Upper lobe of left lung (tissue), 6 donors: ENCODE results near the gene UST. TPM values are rescaled to one million over a fixed set of nuclear protein-coding genes. Genes with fewer than 3 reads are reported as not detected.

Experiments used
- ATAC-seq, 2 donors: fragments of 200-7000 bp; cut with Tn5 transposase; one replicate each; pipeline ENCODE4 v1.9.1; 2022; ENCODE audit warnings: mild to moderate bottlenecking in 2 of 2, moderate library complexity in 2 of 2; ENCODE audit not compliant: low FRiP score in 2 of 2
- DNase-seq, 2 donors: peaks; one replicate each; pipeline ENCODE4 v3.0.0-alpha.2; 2019 to 2020
- H3K27ac ChIP-seq, 4 donors: fragments of 200-600 bp; sonication (generic); one replicate each; pipeline ENCODE4 v1.5.1; 2016 to 2019
- H3K27me3 ChIP-seq, 4 donors: fragments of 200-600 bp; sonication (generic); one replicate each; pipeline ENCODE4 v1.5.1; 2017 to 2019
- H3K36me3 ChIP-seq, 4 donors: fragments of 200-600 bp; sonication (generic); one replicate each; pipeline ENCODE4 v1.5.1; 2016 to 2019
- H3K4me1 ChIP-seq, 4 donors: fragments of 200-600 bp; sonication (generic); one replicate each; pipeline ENCODE4 v1.5.1; 2018 to 2019
- H3K4me3 ChIP-seq, 4 donors: fragments of 200-600 bp; sonication (generic); one replicate each; pipeline ENCODE4 v1.5.1; 2017 to 2019; ENCODE audit warnings: mild to moderate bottlenecking in 2 of 4, moderate library complexity in 1 of 4
- H3K9me3 ChIP-seq, 4 donors: fragments of 200-600 bp; sonication (generic); one replicate each; pipeline ENCODE4 v1.5.1; 2018 to 2019
- EP300 ChIP-seq, 4 donors: sonication (generic); formaldehyde crosslinking; IDR thresholded peaks; one replicate each; pipeline ENCODE4 v1.5.1; 2017; ENCODE audit warnings: antibody characterized with exemption in 4 of 4, control low read depth in 2 of 4
- POLR2A ChIP-seq, 4 donors: fragments of 450-650 bp; IDR thresholded peaks; one replicate each; pipeline ENCODE4 v1.5.1; 2016 to 2017; ENCODE audit warnings: antibody characterized with exemption in 4 of 4, mild to moderate bottlenecking in 2 of 4
- POLR2AphosphoS5 ChIP-seq, 2 donors: sonication (generic); formaldehyde crosslinking; IDR thresholded peaks; one replicate each; pipeline ENCODE4 v1.5.1; 2017; ENCODE audit warnings: antibody characterized with exemption in 2 of 2
- WGBS, 2 donors: methylation state at CpG; one replicate each; pipeline ENCODE4 v1.1.5; 2017 to 2018; 5-methylcytosine and 5-hydroxymethylcytosine counted together
- total RNA-seq, 6 donors: library from RNA; depleted of rRNA in 4 of 6; stranded (reverse); fragments of >200 nt in 4 of 6; gene quantifications; one replicate each; pipeline versions ENCODE4 v1.1.0 to v1.2.1, GENCODE V29; 2016 to 2021
- TF ChIP-seq, protein P1 (sequence below), 6 experiments: fragments of 450-650 bp in 4 of 6; fragments of 200-600 bp in 2 of 6; sonication (generic) in 2 of 6; IDR thresholded peaks; one replicate each; pipeline ENCODE4 v1.5.1; 2016 to 2019; ENCODE audit warnings: antibody characterized with exemption in 6 of 6
- donor health status: DM: no; HTN: no; CAD: no; lungs with moderate emphysema.
- donor health status: DM: no; HTN: yes; CAD: no; lungs with severe emphysema.

UST gene
- total RNA-seq, 6 donors from 2014 or later = 10.2 to 21.6 (median 14.2) TPM

DNA sequence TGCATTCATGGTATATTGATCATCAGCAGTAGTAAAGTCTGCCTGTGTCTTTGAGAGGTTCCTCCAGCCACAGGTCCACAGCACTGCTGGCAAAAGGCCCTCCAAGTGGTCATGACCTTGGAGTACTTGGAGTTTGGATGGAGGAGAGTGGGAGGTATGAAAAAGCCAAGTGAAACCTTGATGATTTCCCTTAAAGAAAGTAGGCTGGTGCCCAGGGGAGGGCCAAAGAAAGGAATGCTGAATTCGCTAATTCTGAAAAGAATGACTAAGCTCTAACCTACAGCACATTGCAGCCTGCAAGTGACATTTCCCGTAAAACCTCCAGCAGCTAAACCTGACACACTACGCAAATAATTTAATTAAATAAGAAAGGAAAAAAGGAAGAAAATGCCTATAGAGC lies 347.3 kb downstream of the UST start:
- TF ChIP-seq POLR2A (IDR thresholded peaks at IDR 0.05) = no peak
- TF ChIP-seq, protein P1, sequence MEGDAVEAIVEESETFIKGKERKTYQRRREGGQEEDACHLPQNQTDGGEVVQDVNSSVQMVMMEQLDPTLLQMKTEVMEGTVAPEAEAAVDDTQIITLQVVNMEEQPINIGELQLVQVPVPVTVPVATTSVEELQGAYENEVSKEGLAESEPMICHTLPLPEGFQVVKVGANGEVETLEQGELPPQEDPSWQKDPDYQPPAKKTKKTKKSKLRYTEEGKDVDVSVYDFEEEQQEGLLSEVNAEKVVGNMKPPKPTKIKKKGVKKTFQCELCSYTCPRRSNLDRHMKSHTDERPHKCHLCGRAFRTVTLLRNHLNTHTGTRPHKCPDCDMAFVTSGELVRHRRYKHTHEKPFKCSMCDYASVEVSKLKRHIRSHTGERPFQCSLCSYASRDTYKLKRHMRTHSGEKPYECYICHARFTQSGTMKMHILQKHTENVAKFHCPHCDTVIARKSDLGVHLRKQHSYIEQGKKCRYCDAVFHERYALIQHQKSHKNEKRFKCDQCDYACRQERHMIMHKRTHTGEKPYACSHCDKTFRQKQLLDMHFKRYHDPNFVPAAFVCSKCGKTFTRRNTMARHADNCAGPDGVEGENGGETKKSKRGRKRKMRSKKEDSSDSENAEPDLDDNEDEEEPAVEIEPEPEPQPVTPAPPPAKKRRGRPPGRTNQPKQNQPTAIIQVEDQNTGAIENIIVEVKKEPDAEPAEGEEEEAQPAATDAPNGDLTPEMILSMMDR (IDR thresholded peaks at IDR 0.05) = no peak
- no peak for TF ChIP-seq EP300 (IDR thresholded peaks at IDR 0.05)
- no peak for TF ChIP-seq POLR2AphosphoS5 (IDR thresholded peaks at IDR 0.05)
- Histone ChIP-seq H3K9me3 (peaks cover 0 to 8% (median 3%) of the 10 kb centered on the region in 4 donors), H3K27me3 (no peaks in the 10 kb centered on the region), H3K36me3 (no peaks in the 10 kb centered on the region), H3K27ac (no peak overlapping the region), H3K4me3 (no peak overlapping the region), H3K4me1 (peaks cover 0 to 5% (median 0%) of the 10 kb centered on the region in 4 donors)
- ATAC-seq = no peak
- no peak for DNase-seq
- WGBS, 2 donors = 43 to 70% methylated on average over 3 of the region's 3 CpGs

GRCh38 chr6:149094934-149095351 lies 348.1 kb downstream of the UST start:
- Histone ChIP-seq H3K27me3 (no peaks in the 10 kb centered on the region), H3K27ac (no peak overlapping the region)
- WGBS, 2 donors = 38 to 44% methylated on average over 2 of the region's 2 CpGs

DNA sequence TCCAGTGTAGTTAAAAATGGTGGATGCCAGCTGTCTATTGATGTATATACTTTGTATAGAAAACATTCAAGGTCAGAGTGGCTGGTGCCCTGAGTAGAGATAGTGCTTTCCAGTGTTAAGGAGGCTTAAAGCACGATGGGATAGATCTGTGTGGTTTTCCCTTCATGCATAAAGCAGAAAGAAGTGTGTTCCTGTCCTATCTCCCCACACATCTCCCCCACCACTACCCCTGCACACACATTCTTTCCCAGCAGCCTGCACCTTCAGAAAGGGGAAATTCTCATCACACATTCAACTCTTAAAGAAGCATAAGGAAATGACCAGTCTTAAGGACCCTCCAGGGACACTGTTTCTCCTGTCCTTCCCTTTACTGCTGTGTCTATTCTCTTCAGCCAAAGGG lies 349.0 kb downstream of the UST start:
- H3K4me1 ChIP-seq = peaks cover 0 to 5% (median 0%) of the 10 kb centered on the region in 4 donors
- ATAC-seq (no peak), DNase-seq (no peak)
- TF ChIP-seq POLR2A (IDR thresholded peaks at IDR 0.05) (no peak), POLR2AphosphoS5 (IDR thresholded peaks at IDR 0.05) (no peak), EP300 (IDR thresholded peaks at IDR 0.05) (no peak)
- TF ChIP-seq, protein P1 (IDR thresholded peaks at IDR 0.05) = no peak
- H3K36me3 ChIP-seq = no peaks in the 10 kb centered on the region
- H3K9me3 ChIP-seq = peaks cover 0 to 9% (median 4%) of the 10 kb centered on the region in 4 donors
- no peaks in the 10 kb centered on the region for H3K27me3 ChIP-seq
- H3K27ac ChIP-seq = no peak overlapping the region
- WGBS, 2 donors = 26 to 50% methylated on average over 1 of the region's 1 CpG
- H3K4me3 ChIP-seq = no peak overlapping the region

More at GRCh38 chr6:149094934-149095351, 348.1 kb downstream of the UST start:
- TF ChIP-seq, protein P1 (IDR thresholded peaks at IDR 0.05) = no peak
- TF ChIP-seq POLR2AphosphoS5 (IDR thresholded peaks at IDR 0.05) (no peak), POLR2A (IDR thresholded peaks at IDR 0.05) (no peak), EP300 (IDR thresholded peaks at IDR 0.05) (no peak)
- H3K36me3 ChIP-seq = no peaks in the 10 kb centered on the region
- ATAC-seq = no peak
- peaks cover 0 to 5% (median 0%) of the 10 kb centered on the region in 4 donors for H3K4me1 ChIP-seq
- H3K9me3 ChIP-seq = peaks cover 0 to 9% (median 4%) of the 10 kb centered on the region in 4 donors
- no peak overlapping the region for H3K4me3 ChIP-seq
- no peak for DNase-seq

DNA sequence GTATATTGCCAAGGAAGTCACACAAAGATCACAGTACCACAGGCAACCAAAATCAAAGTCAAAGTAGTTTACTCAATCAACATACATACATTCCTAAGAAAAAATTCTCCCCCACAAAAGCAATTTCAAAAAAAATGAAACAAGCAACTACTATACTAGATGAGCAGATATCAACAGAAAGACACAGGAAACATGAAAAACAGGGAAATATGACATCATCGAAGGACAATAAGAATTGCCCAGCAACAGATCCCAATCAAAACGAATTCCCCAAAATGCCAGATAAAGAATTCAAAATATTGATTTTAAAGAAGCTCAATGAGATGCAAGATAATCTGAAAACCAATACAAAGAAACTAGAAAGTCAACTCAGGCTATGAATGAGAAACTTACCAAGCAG lies 351.0 kb downstream of the UST start:
- no peak for ATAC-seq
- peaks cover 0 to 5% (median 0%) of the 10 kb centered on the region in 4 donors for H3K4me1 ChIP-seq

More for the DNA sequence above, 351.0 kb downstream of the UST start:
- Histone ChIP-seq H3K4me3 (no peak overlapping the region), H3K27me3 (no peaks in the 10 kb centered on the region), H3K36me3 (no peaks in the 10 kb centered on the region), H3K9me3 (peaks cover 0 to 9% (median 4%) of the 10 kb centered on the region in 4 donors), H3K27ac (no peak overlapping the region)
- TF ChIP-seq, protein P1 (IDR thresholded peaks at IDR 0.05) = no peak
- no peak for TF ChIP-seq EP300 (IDR thresholded peaks at IDR 0.05)
- TF ChIP-seq POLR2AphosphoS5 (IDR thresholded peaks at IDR 0.05) = no peak
- WGBS, 2 donors = 93 to 96% methylated on average over 2 of the region's 2 CpGs
- DNase-seq = no peak
